CD4-positive, alpha-beta T cell (primary cell): ENCODE data around the gene CALN1. TPM values are rescaled to one million over a fixed set of nuclear protein-coding genes. Genes with fewer than 3 reads are reported as not detected.

Experiments
- ATAC-seq: fragments of 200-7000 bp; cut with Tn5 transposase; one replicate; pipeline ENCODE4 v1.10.0; 2022; ENCODE audit warnings: mild to moderate bottlenecking; ENCODE audit not compliant: poor library complexity
- CTCF ChIA-PET: fragments of 350-600 bp; sonication (Branson Sonifier 250); formaldehyde crosslinking; loops from one replicate; lab custom pipeline; 2021; ENCODE audit warnings: antibody characterized with exemption, inconsistent platforms; lab: Charles Lee
- POLR2A ChIA-PET: fragments of 350-600 bp; sonication (Branson Sonifier 250); formaldehyde crosslinking; loops from one replicate; lab custom pipeline; 2021; ENCODE audit warnings: antibody characterized with exemption, inconsistent platforms; lab: Charles Lee
- DNase-seq, 14 experiments: peaks; one replicate each; pipeline ENCODE4 v3.0.0-alpha.2; 2013 to 2020; ENCODE audit warnings: mixed read lengths in 2 of 14
- H3K27ac ChIP-seq, 2 donors: one replicate each; pipeline versions ENCODE4 v1.5.1 to v1.7.0; 2013; ENCODE audit warnings: low read length in 2 of 2, low read depth in 1 of 2, mild to moderate bottlenecking in 1 of 2
- H3K27me3 ChIP-seq, 2 experiments: 1 replicate in 1 of 2; 2 replicates in 1 of 2; pipeline versions ENCODE4 v1.6.1 to v1.7.0; 2013; ENCODE audit warnings: low read length in 2 of 2, control low read depth in 1 of 2, mild to moderate bottlenecking in 1 of 2, moderate library complexity in 1 of 2; ENCODE audit not compliant: insufficient read depth in 2 of 2, control insufficient read depth in 1 of 2
- H3K36me3 ChIP-seq: one replicate; pipeline ENCODE4 v1.6.1; 2013; ENCODE audit warnings: low read length, control low read depth; ENCODE audit not compliant: insufficient read depth
- H3K4me1 ChIP-seq: one replicate; pipeline ENCODE4 v1.6.1; 2013; ENCODE audit warnings: low read length, control low read depth; ENCODE audit not compliant: insufficient read depth
- H3K4me3 ChIP-seq: one replicate; pipeline ENCODE4 v1.5.1; 2013; ENCODE audit warnings: mild to moderate bottlenecking, low read length, moderate library complexity
- H3K9me3 ChIP-seq, 2 experiments: 1 replicate in 1 of 2; 2 replicates in 1 of 2; pipeline versions ENCODE4 v1.6.1 to v1.7.0; 2013; ENCODE audit warnings: low read length in 2 of 2, mild to moderate bottlenecking in 2 of 2, control low read depth in 1 of 2, moderate library complexity in 1 of 2; ENCODE audit not compliant: control insufficient read depth in 1 of 2, insufficient read depth in 1 of 2
- H3K27ac Mint-ChIP-seq: one replicate; pipeline ENCODE4 v1.8.0; 2020; ENCODE audit warnings: mixed read lengths
- H3K27me3 Mint-ChIP-seq: one replicate; pipeline ENCODE4 v1.8.0; 2021; ENCODE audit warnings: mixed read lengths
- H3K36me3 Mint-ChIP-seq: one replicate; pipeline ENCODE4 v1.8.0; 2021; ENCODE audit warnings: low read depth, mixed read lengths
- H3K4me1 Mint-ChIP-seq: one replicate; pipeline ENCODE4 v1.8.0; 2021; ENCODE audit warnings: low read depth, mixed read lengths
- H3K4me3 Mint-ChIP-seq: one replicate; pipeline ENCODE4 v1.8.0; 2020; ENCODE audit warnings: mild to moderate bottlenecking, mixed read lengths
- H3K9me3 Mint-ChIP-seq: one replicate; pipeline ENCODE4 v1.8.0; 2020; ENCODE audit warnings: mixed read lengths
- CTCF ChIP-seq: fragments of 200-600 bp; IDR thresholded peaks from one replicate; pipeline ENCODE4 v1.8.0; 2022; ENCODE audit warnings: antibody characterized with exemption, mild to moderate bottlenecking
- intact Hi-C, 2 experiments: fragments of 100-400 bp; cut with DNase I in 1 of 2; cut with micrococcal nuclease in 1 of 2; formaldehyde crosslinking; loops; one replicate each; pipeline versions ENCODE4 v1.15.1 to v1.9.0; 2023 to 2025; cut with DNase I, micrococcal nuclease
- total RNA-seq, 174 experiments: library from RNA in 2 of 174; stranded (reverse) in 2 of 174; gene quantifications; one replicate each; pipeline ENCODE4 v1.2.3 and lab custom pipeline; 2021 to 2026

Gene CALN1
- total RNA-seq, 2 experiments from 2014 or later, result 0.06 TPM; not detected in 1

GRCh38 chr7:72334698-72335097 is 77.4 kb downstream of the CALN1 start:
- Mint-ChIP-seq H3K9me3 (peaks cover 6% of the 10 kb centered on the region), H3K4me3 (no peak overlapping the region), H3K4me1 (no peaks in the 10 kb centered on the region), H3K27ac (no peak overlapping the region), H3K27me3 (peaks cover 37% of the 10 kb centered on the region), H3K36me3 (no peaks in the 10 kb centered on the region)
- DNase-seq (no peak), ATAC-seq (no peak)
- peaks cover 0 to 16% of the 10 kb centered on the region in 2 experiments for H3K9me3 ChIP-seq
- no peak overlapping the region for H3K27ac ChIP-seq
- no peaks in the 10 kb centered on the region for H3K4me1 ChIP-seq
- H3K4me3 ChIP-seq, result no peak overlapping the region
- ChIA-PET POLR2A (no interaction called here), CTCF (no interaction called here)
- TF ChIP-seq CTCF, result no peak
- intact Hi-C loops, result loop anchor here in 1 of 2 experiments (10.0 kb wide), 1 partner anchor 580 kb away; no protein-coding TSS in a partner anchor
- no peaks in the 10 kb centered on the region for H3K36me3 ChIP-seq
- peaks cover 8 to 25% of the 10 kb centered on the region in 2 experiments for H3K27me3 ChIP-seq

- ChIA-PET POLR2A (no interaction called here), CTCF (no interaction called here)
- Mint-ChIP-seq H3K27me3 (peaks cover 33% of the 10 kb centered on the region), H3K4me1 (no peaks in the 10 kb centered on the region), H3K4me3 (no peak overlapping the region), H3K36me3 (no peaks in the 10 kb centered on the region), H3K27ac (no peak overlapping the region), H3K9me3 (peaks cover 6% of the 10 kb centered on the region)
- DNase-seq (no peak), ATAC-seq (no peak)
- no peak overlapping the region for H3K27ac ChIP-seq
- no peaks in the 10 kb centered on the region for H3K4me1 ChIP-seq
- intact Hi-C loops, result loop anchor here in 1 of 2 experiments (10.0 kb wide), 1 partner anchor 579 kb away; no protein-coding TSS in a partner anchor
- peaks cover 0 to 19% of the 10 kb centered on the region in 2 experiments for H3K9me3 ChIP-seq
- no peaks in the 10 kb centered on the region for H3K36me3 ChIP-seq
- H3K4me3 ChIP-seq, result no peak overlapping the region
- no peak for TF ChIP-seq CTCF
- peaks cover 8 to 25% of the 10 kb centered on the region in 2 experiments for H3K27me3 ChIP-seq
Observed at GRCh38 chr7:72334066-72334465, 78.1 kb downstream of the CALN1 start.

- ATAC-seq (no peak), DNase-seq (no peak)
- Mint-ChIP-seq H3K27ac (no peak overlapping the region), H3K4me3 (no peak overlapping the region), H3K36me3 (no peaks in the 10 kb centered on the region), H3K4me1 (no peaks in the 10 kb centered on the region), H3K9me3 (peaks cover 3% of the 10 kb centered on the region), H3K27me3 (no peaks in the 10 kb centered on the region)
- CTCF ChIA-PET, result no interaction called here
- Histone ChIP-seq H3K36me3 (no peaks in the 10 kb centered on the region), H3K4me3 (no peak overlapping the region), H3K4me1 (no peaks in the 10 kb centered on the region), H3K27me3 (no peaks in the 10 kb centered on the region), H3K9me3 (peaks cover 0 to 7% of the 10 kb centered on the region in 2 experiments), H3K27ac (no peak overlapping the region)
- POLR2A ChIA-PET, result no interaction called here
- TF ChIP-seq CTCF, result no peak
- intact Hi-C loops, result no loop called here
Observed at GRCh38 chr7:72326811-72327210, 85.3 kb downstream of the CALN1 start.
